Superior temporal gyrus (tissue), 1 donor: Measurements from ENCODE around the gene IWS1.
"Not testable (repeated sequence)": the region's sequence is repeated elsewhere in the genome, so short reads cannot be mapped to it uniquely, and the experiment has no call there.

Experiments used
- DNase-seq: peaks from one replicate; pipeline ENCODE4 v3.0.0-alpha.2; 2016; ENCODE audit errors: extremely low spot score

The IWS1 gene

DNA sequence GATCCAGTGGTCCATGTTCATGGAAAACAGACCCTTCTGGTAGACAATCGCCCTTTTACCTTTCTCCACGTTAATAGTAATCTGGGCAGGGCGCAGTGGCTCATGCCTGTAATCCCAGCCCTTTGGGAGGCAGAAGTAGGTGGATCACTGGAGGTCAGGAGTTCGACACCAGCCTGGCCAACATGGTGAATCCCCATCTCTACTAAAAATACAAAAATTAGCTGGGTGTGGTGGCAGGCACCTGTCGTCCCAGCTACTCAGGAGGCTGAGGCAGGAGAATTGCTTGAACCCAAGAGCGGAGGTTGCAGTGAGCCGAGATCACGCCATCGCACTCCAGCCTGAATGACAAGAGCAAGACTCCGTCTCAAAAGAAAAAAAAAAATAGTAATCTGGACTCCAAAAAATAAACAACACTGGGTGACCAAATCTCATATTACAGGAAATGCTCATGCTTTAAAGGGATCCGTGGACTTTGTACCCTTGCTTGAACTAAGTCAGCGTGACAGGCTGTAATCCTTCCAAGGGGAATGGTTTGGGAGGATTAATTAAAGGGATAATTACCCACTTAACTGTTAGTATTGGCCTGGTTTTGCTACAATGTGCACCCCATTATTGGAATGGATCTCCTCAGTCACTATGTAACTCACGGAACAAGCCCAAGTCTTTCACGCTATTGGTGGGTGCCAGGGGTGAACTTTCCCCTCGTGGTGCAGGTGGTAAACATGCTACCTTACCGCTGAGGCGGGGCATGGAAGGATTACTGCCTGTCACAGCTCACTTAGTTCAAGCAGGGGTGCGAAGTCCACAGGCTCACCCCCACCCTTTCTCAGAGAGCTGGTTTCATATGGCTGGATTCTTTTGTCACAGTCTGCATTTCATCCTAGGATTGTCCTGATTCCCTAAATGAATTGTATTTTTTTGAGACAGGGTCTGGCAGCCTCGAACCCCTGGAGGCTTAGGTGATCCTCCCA lies 71.4 kb downstream of the IWS1 start:
- DNase-seq, result no peak

DNA sequence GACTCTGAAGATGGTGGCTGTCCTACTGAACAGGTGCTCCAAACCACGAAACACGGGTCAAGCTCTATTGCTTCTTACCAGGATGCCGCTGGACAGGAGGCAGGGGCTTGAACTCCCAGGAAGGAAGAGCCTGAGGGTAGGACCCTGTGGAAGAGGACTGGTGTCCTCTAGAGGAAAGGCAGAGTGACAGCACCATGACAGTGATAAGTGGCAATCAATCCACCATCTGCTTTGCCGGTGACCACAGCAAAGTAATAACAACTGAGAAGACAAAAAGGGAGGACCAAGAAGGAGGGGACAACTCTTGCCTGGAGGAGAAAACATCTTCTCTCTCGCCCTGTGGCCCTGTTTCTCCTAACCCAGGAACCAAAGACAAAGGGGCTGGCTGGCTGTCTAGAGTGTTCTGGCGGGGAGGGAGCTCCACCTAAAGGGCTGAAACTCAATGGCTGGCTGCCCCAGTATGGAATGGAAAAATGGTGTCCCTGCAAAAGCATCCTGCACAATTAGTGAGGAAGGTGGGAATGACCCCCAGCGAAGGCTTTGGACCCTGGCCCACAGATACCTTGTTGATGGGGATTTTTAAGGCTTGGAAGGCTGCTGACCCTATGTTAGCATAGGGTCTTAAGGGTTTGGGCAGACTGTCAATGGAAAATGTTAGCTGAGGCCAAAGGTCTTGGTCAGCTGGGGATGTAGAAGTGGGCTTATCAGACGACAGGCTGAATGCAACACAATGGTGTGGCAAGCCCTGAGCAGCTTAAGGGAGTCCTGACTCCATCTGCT lies 72.7 kb downstream of the IWS1 start:
- no peak for DNase-seq

DNA sequence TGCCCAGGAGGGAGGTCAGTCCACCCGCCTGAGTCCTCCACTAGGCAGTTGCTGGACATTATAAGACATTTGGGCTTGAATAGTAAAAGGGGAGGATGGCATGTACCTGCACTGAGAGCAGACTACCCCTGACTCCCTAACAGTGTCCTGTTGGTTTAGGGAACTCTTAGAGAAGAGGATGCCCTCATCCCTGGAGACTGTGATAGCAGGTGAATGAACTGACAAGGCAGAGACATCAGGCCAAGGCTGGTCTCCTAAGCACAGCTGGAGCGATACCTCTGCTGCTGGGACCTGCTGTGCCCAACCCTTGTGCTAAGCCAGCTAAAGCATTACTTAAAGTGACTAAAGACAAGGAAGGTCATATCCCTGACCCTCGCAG lies 73.3 kb downstream of the IWS1 start:
- DNase-seq, result no peak

DNA sequence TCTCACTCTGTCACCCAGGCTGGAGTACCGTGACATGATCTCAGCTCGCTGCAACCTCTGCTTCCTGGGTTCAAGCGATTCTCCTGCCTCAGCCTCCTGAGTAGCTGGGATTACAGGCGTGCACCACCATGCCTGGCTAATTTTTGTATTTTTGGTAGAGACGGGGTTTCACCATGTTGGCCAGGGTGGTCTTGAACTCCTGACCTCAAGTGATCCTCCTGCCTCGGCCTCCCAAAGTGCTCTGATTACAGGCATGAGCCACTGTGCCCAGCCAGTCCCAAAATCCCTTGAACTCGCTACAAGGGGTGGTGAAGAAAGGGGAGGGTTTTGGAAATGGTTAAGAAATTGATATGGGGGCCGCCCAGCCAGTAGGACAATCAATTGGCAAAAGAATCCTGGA lies 73.9 kb downstream of the IWS1 start:
- not testable (repeated sequence) for DNase-seq

DNA sequence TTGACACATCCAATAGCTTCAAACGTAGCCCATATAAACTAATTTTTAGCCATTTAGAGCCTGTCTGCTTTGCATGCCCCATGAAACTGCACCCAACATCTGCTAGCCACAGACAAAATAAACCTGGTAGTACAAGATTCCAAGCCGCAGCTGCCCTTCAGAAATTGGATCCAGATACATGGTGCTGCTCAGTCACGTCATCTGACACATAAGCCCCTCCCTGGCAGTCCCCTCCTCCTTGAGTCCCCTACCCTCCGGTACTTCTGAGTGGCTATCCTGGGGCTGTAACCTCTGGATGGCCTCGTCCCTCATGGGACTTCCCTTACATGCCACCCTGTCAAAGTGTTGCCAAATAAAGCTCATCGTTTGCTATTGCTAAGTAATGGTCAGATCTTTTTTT lies 74.3 kb downstream of the IWS1 start:
- no peak for DNase-seq

DNA sequence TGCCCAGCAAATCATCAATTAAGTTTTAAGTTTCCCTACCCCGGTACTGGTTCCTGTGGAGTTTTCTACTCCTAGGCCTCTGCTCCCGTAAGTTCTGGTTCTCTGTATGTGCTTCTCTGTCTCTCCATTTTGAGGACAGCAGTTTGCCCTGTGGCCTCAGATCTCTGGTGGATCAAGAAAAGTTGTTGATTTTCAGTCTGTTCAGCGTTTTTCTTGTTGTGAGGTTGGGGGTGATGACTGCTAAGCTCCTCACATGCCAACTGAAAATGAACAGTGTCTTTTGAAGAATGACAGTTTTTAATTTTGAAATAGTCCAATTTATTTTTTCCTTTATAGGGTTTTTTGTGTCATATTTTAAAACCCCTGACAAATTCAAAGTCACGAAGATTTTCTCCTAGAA lies 76.4 kb downstream of the IWS1 start:
- DNase-seq, result no peak

DNA sequence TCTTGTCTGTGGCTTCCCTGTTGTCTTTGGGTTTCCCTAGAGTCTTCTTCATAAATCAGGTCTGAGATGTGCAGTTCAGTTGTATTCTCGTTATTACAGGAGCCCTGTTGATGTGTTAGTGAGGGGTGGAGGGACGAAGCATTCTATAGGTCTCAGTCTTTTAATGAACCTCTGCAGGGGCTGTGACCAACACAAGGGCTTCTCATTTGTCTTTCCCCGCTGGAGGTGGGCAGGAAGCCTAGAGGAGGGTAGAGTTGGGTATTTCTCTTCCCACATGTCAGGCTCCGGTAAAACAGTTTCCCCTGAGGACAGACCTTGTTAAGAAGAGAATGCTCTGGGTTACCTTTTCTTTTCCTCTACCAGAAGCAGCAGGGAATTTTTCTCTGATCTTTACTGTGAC lies 76.9 kb downstream of the IWS1 start:
- DNase-seq, result no peak

DNA sequence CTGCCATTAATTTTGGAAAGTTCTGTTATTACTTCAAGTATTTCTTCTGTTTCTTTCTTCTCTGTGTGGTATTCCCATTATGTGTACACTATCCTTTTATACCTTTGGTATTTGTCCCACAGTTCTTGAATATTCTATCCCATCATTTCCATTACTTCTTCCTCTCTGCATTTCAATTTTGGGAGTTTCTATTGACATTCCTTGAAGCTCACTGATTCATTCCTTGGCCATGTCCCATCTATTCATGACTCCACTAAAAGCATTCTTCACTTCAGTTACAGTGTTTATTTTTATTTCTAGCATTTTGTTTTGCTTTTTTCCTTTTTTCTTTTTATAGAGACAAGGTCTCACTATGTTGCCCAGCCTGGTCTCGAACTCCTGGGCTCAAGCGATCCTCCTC lies 77.8 kb downstream of the IWS1 start:
- DNase-seq, result no peak

DNA sequence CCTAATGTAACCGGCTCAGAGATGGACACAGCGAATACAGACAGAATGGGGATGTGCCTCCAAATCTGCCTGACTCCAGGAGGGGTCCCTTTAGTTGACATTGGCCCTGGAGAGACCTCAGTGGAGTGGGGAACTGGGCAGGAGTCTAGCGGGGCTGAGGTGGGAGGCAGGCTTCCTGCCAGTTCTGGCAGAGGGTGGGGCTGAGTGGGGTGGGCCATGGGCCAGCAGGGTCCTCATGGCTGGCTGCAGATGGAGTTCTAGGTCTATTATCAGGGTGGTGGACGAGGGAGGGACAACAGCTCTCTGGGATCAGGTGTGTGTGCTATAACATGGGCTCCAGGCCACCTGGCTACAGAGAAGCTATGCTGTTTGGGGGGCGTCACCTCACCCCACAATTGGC lies 86.9 kb downstream of the IWS1 start:
- DNase-seq, result no peak

DNA sequence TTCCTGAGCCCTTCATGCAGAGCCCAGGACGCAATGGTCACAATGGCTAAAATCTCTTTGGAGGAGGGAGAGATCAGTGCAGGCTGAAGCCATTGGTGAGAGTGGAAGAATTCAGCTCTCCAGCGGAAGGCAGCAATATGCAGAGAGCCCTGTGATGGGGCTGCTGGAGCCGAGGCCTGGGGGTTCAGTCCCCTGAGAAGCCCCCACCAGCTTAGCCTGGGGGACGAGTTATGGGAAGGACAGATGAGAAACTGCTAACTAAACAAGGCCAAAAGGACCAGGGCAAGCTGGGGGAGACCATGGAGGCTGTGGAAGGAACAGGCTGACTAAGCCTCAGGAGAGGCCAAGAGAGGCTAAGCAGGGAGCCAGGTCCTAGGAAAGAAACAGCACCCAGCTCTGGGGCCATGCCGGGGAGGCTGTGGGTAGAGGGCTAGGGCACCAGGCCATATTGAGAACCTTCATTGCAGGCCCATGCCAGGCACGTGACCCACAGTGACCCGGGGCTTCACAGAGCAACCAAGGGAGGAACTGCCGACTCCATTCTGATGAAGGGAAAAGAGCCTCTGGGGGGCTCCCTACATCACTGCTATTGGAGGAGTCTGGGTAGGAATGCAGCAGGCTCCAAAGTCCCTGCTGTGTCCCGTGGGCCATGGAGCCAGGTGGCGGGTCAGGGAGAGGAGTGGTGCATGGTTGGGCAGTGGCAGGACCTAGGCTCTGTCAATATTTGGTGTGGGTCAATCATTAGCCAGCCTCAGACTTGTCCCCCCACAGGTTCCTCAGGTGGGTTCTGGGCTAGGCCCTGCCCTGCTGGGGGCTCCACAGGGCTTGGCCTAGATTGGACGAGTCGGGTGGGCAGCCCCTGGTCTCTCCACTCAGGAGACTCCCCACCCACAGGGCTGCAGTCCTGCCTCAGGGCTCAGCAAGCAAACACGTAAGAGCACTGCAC lies 88.2 kb downstream of the IWS1 start:
- no peak for DNase-seq

DNA sequence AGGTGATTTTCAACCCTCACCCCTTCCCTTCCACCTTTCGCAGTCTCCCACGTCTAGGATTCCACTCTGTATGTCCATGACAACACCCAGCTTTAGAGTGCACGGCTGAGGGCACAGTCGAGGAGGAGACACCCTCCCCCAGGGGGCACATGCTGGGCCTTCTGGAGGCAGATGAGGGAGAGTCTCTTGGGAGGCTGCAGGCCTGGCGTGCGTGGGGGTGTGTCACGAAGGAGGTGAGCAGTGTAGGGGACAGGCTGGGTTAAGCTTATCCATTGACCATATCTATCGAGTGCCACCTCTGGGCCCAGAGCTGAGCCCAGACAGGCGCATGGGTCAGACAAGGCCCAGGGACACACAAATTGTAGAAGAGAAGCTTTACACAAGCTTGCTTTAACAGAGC lies 89.2 kb downstream of the IWS1 start:
- DNase-seq, result no peak

DNA sequence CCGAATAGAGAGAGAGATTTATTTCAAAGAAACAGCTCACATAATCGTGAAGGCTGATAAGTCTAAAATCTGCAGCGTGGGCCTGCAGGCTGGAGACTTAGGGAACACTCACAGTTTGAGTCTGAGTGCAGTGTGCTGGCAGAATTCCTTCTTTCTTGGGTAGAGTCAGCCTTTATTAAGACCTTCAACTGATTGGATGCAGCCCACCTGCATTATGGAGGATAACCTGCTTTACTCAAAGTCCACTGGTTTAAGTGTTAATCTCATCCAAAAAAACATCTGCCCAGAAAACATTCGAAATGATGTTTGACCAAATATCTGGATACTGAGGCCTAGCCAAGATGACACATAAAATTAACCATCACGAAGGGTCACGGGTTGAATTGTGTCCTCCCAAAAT lies 91.8 kb downstream of the IWS1 start:
- DNase-seq, result no peak

DNA sequence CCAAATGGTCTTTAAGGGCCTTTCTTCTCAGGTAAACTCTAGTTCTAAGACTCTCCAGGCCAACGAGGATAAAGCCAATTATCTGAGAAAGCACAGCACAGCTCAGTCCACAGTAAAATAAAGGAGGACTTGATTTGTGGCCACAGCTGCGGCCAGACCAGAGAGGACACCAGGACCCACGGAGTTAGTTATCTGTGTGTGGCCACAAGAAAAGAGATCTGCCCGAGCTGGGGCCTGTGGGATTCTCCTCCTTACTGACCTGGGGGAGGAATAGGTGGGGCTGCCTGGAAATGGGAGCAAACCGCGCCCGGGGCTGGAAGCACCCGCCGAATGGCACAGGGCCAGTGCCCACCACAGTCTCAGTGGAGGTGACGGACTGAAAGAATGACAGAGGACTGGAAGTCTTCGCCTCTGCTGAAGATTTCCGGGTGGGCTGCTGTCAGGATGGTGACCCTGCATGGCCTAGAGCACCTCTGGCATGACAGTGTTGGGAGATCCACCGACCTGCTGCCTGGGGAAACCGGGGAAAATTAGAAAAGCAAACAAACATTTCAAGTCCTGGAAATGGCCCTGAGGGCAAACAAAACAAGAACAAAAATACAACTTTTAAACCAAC lies 94.8 kb downstream of the IWS1 start:
- no peak for DNase-seq
